HCT116 (cell line): ENCODE results near the gene GDAP1L1. TPM values are rescaled to one million over a fixed set of nuclear protein-coding genes. Genes with fewer than 3 reads are reported as not detected.

Experiments used
- ATAC-seq: fragments of 200-7000 bp; cut with Tn5 transposase; 2 replicates; pipeline ENCODE4 v1.9.1; 2020; ENCODE audit warnings: mild to moderate bottlenecking, moderate library complexity
- BruUV-seq: library from RNA; stranded (reverse); fragments of 400-500 nt; replicated peaks from 2 replicates; lab custom pipeline; 2021; lab: Mats Ljungman, UMichigan
- CTCF ChIA-PET: fragments of 300-600 bp; sonication (Branson Sonifier 250); formaldehyde crosslinking; loops from one replicate; lab custom pipeline; 2021; ENCODE audit warnings: antibody characterized with exemption; lab: Charles Lee
- POLR2A ChIA-PET: fragments of 300-600, 350-600 bp; sonication (Branson Sonifier 250); formaldehyde crosslinking; loops from one replicate; lab custom pipeline; 2021; ENCODE audit warnings: antibody characterized with exemption; lab: Charles Lee
- RAD21 ChIA-PET, 2 experiments: fragments of 300-600 bp; sonication (Branson Sonifier 250); formaldehyde crosslinking; loops; one replicate each; lab custom pipeline; 2023; ENCODE audit warnings: low total read pairs in 2 of 2; ENCODE audit not compliant: uncharacterized antibody in 2 of 2, unreplicated experiment in 2 of 2, low non-redundant PET in 1 of 2; lab: Charles Lee
- DNase-seq: peaks from one replicate; pipeline ENCODE4 v3.0.0-alpha.2; 2010; ENCODE audit warnings: low read depth, low spot score
- H2AFZ ChIP-seq: fragments of 200-600 bp; shearing (Covaris generic), sonication (generic); 2 replicates; pipeline ENCODE4 v1.6.1; 2017; ENCODE audit warnings: low read depth, mixed run types, mixed read lengths, antibody characterized with exemption, low read length; ENCODE audit not compliant: poor library complexity, severe bottlenecking
- H3K27ac ChIP-seq: 2 replicates; pipeline ENCODE4 v1.5.1; 2012; ENCODE audit warnings: low read depth, low read length
- H3K27me3 ChIP-seq: fragments of 200-600 bp; sonication (generic); 2 replicates; pipeline ENCODE4 v1.6.1; 2016; ENCODE audit warnings: mixed run types, low read length, mixed read lengths; ENCODE audit not compliant: insufficient read depth
- H3K36me3 ChIP-seq, 2 experiments: fragments of 200-500 bp in 1 of 2; fragments of 200-600 bp in 1 of 2; sonication (Bioruptor generic) in 1 of 2; sonication (generic) in 1 of 2; 2 replicates each; pipeline versions ENCODE4 v1.5.1 to v1.6.1; 2014 to 2016; ENCODE audit warnings: low read length in 2 of 2, inconsistent platforms in 1 of 2, mixed read lengths in 1 of 2, mixed run types in 1 of 2; ENCODE audit not compliant: insufficient read depth in 2 of 2, control insufficient read depth in 1 of 2
- H3K4me1 ChIP-seq, 2 experiments: fragments of 200-600 bp in 1 of 2; sonication (generic) in 1 of 2; 2 replicates each; pipeline versions ENCODE4 v1.5.1 to v1.6.1; 2012 to 2017; ENCODE audit warnings: low read length in 2 of 2, inconsistent platforms in 1 of 2, mild to moderate bottlenecking in 1 of 2, mixed read lengths in 1 of 2, mixed run types in 1 of 2, moderate library complexity in 1 of 2; ENCODE audit not compliant: insufficient read depth in 2 of 2, control insufficient read depth in 1 of 2
- H3K4me2 ChIP-seq: fragments of 200-600 bp; sonication (generic); 2 replicates; pipeline ENCODE4 v1.6.1; 2017; ENCODE audit warnings: mixed run types, low read length, mixed read lengths
- H3K4me3 ChIP-seq, 2 experiments: fragments of 200-600 bp in 1 of 2; sonication (generic) in 1 of 2; replicated peaks in 1 of 2; 2 replicates each; pipeline ENCODE4 v1.5.1; 2011 to 2016; ENCODE audit warnings: low read length in 2 of 2, control low read depth in 1 of 2, low read depth in 1 of 2, mild to moderate bottlenecking in 1 of 2, mixed read lengths in 1 of 2, mixed run types in 1 of 2
- H3K79me2 ChIP-seq: fragments of 200-600 bp; sonication (generic); 2 replicates; pipeline ENCODE4 v1.6.1; 2017; ENCODE audit warnings: mild to moderate bottlenecking, mixed run types, low read length, moderate library complexity, mixed read lengths; ENCODE audit not compliant: insufficient read depth
- H3K9ac ChIP-seq: fragments of 200-600 bp; sonication (generic); 2 replicates; pipeline ENCODE4 v1.6.1; 2016; ENCODE audit warnings: low read length, mixed read lengths
- H3K9me2 ChIP-seq: fragments of 200-600 bp; sonication (generic), shearing (Covaris generic); 2 replicates; pipeline ENCODE4 v1.6.1; 2017; ENCODE audit warnings: mixed run types, mild to moderate bottlenecking, moderate library complexity; ENCODE audit not compliant: insufficient read depth
- H3K9me3 ChIP-seq, 2 experiments: fragments of 200-500 bp in 1 of 2; fragments of 200-600 bp in 1 of 2; sonication (Bioruptor generic) in 1 of 2; sonication (generic) in 1 of 2; 2 replicates each; pipeline ENCODE4 v1.6.1; 2014 to 2017; ENCODE audit warnings: low read length in 2 of 2, mixed read lengths in 2 of 2, inconsistent platforms in 1 of 2, low read depth in 1 of 2, mild to moderate bottlenecking in 1 of 2, mixed run types in 1 of 2, moderate library complexity in 1 of 2; ENCODE audit not compliant: control insufficient read depth in 1 of 2, insufficient read depth in 1 of 2
- H4K20me1 ChIP-seq: fragments of 200-600 bp; sonication (generic), shearing (Covaris generic); 2 replicates; pipeline ENCODE4 v1.6.1; 2017; ENCODE audit warnings: mixed run types, mild to moderate bottlenecking, moderate library complexity; ENCODE audit not compliant: insufficient read depth
- CBX3 ChIP-seq: IDR thresholded peaks from 2 replicates; pipeline ENCODE4 v1.6.1; 2012; ENCODE audit warnings: low read depth
- CEBPB ChIP-seq: IDR thresholded peaks from 2 replicates; pipeline ENCODE4 v1.6.1; 2012; ENCODE audit warnings: low read depth
- EGR1 ChIP-seq: IDR thresholded peaks from 2 replicates; pipeline ENCODE4 v1.6.1; 2012; ENCODE audit warnings: low read depth
- ELF1 ChIP-seq: IDR thresholded peaks from 2 replicates; pipeline ENCODE4 v1.6.1; 2012; ENCODE audit warnings: low read depth, borderline replicate concordance
- EZH2 ChIP-seq: fragments of 200-600 bp; sonication (generic); IDR thresholded peaks from 2 replicates; pipeline ENCODE4 v1.6.1; 2017; ENCODE audit warnings: antibody characterized with exemption, mixed run types
- FOSL1 ChIP-seq: IDR thresholded peaks from 2 replicates; pipeline ENCODE4 v1.6.1; 2012; ENCODE audit warnings: low read depth
- POLR2A ChIP-seq: IDR thresholded peaks from 2 replicates; pipeline ENCODE4 v1.7.0; 2011; ENCODE audit warnings: borderline replicate concordance; ENCODE audit not compliant: insufficient read depth, insufficient read length; ENCODE audit errors: extremely low read depth
- POLR2AphosphoS5 ChIP-seq: IDR thresholded peaks from 2 replicates; pipeline ENCODE4 v1.6.1; 2011; ENCODE audit warnings: mild to moderate bottlenecking, low read depth, low read length, moderate library complexity
- RAD21 ChIP-seq: IDR thresholded peaks from 2 replicates; pipeline ENCODE4 v1.6.1; 2012; ENCODE audit warnings: low read depth, mild to moderate bottlenecking
- SIN3A ChIP-seq: IDR thresholded peaks from 2 replicates; pipeline ENCODE4 v1.6.1; 2012; ENCODE audit warnings: low read depth
- SP1 ChIP-seq: IDR thresholded peaks from 2 replicates; pipeline ENCODE4 v1.6.1; 2012; ENCODE audit warnings: low read depth
- SRF ChIP-seq: IDR thresholded peaks from 2 replicates; pipeline ENCODE4 v1.6.1; 2012; ENCODE audit warnings: low read depth
- TCF7L2 ChIP-seq: IDR thresholded peaks from 2 replicates; pipeline ENCODE4 v1.7.0; 2011; ENCODE audit warnings: borderline replicate concordance, inconsistent platforms; ENCODE audit not compliant: insufficient read depth, insufficient read length; ENCODE audit errors: extremely low read depth
- YY1 ChIP-seq: IDR thresholded peaks from 2 replicates; pipeline ENCODE4 v1.6.1; 2011; ENCODE audit warnings: low read length, low read depth, moderate library complexity, mild to moderate bottlenecking; ENCODE audit not compliant: insufficient replicate concordance; ENCODE audit errors: extremely low read depth
- ZFX ChIP-seq: fragments of 450-650 bp; IDR thresholded peaks from 2 replicates; pipeline ENCODE4 v1.6.1; 2017
- ZNF274 ChIP-seq: fragments of 200-500 bp; sonication (Bioruptor generic); IDR thresholded peaks from 2 replicates; pipeline ENCODE4 v1.6.1; 2014; ENCODE audit warnings: mild to moderate bottlenecking, low read depth, low read length, inconsistent platforms
- intact Hi-C: fragments of 100-400 bp; cut with micrococcal nuclease; formaldehyde crosslinking; loops from 2 replicates; pipeline ENCODE4 v1.10.0; 2022
- total RNA-seq: library from RNA; stranded (reverse); gene quantifications from one replicate; pipeline ENCODE4 v1.2.1, GENCODE V29; 2021; ENCODE audit not compliant: unreplicated experiment
- TF ChIP-seq, protein P1 (sequence below), 3 experiments: fragments of 200-600 bp in 1 of 3; sonication (generic) in 1 of 3; IDR thresholded peaks in 2 of 3; conservative IDR thresholded peaks in 1 of 3; 2 replicates each; pipeline ENCODE4 v1.5.1; 2012 to 2017; ENCODE audit warnings: low read depth in 2 of 3, low read length in 2 of 3, antibody characterized with exemption in 1 of 3, borderline replicate concordance in 1 of 3, control low read depth in 1 of 3, mild to moderate bottlenecking in 1 of 3, mixed read lengths in 1 of 3, mixed run types in 1 of 3, moderate library complexity in 1 of 3; ENCODE audit not compliant: insufficient read depth in 1 of 3
- TF ChIP-seq, protein P2 (sequence below): IDR thresholded peaks from 2 replicates; pipeline ENCODE4 v1.6.1; 2012
- TF ChIP-seq, protein P3 (sequence below): IDR thresholded peaks from 2 replicates; pipeline ENCODE4 v1.6.1; 2011; ENCODE audit warnings: mild to moderate bottlenecking, low read length, moderate library complexity; ENCODE audit not compliant: insufficient replicate concordance; ENCODE audit errors: extremely low read depth
- TF ChIP-seq, protein P4 (sequence below): IDR thresholded peaks from 2 replicates; pipeline ENCODE4 v1.6.1; 2012

The GDAP1L1 gene
- total RNA-seq, 1 experiment from 2014 or later = not detected

DNA sequence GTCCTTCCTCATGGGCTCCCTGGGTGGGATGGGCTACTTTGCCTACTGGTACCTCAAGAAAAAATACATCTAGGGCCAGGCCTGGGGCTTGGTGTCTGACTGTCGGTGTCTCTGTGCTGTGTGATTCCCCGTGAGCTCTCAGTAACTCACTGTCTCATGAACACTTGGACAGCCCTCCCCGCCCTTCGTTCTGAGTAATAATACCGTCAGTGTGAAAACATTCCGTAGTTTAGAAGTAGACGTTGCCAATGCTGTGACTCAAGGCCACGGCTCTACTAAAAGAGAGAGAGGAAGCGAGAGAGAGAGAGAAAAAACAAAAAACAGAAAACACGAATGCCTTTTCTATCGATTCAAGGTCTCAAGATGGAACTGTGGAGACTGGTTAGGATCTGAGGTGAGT lies 32.1 kb downstream of the GDAP1L1 start:
- no peaks in the 10 kb centered on the region for H3K79me2 ChIP-seq
- intact Hi-C loops = no loop called here
- DNase-seq (no peak), ATAC-seq (no peak)
- ChIA-PET RAD21 (no interaction called here), CTCF (no interaction called here), POLR2A (no interaction called here)
- peaks cover 0 to 20% of the 10 kb centered on the region in 2 experiments; a peak in 1 of 4 replicates for H3K4me1 ChIP-seq
- H3K9me3 ChIP-seq = no peaks in the 10 kb centered on the region
- H4K20me1 ChIP-seq = no peaks in the 10 kb centered on the region
- H3K4me3 ChIP-seq = no peak overlapping the region
- no peak overlapping the region for H3K9ac ChIP-seq
- H3K27ac ChIP-seq = no peak overlapping the region
- no TSS peak for BruUV-seq
- H3K36me3 ChIP-seq = no peaks in the 10 kb centered on the region
- H3K9me2 ChIP-seq = no peaks in the 10 kb centered on the region
- H2AFZ ChIP-seq = no peak overlapping the region
- 0 out of 2 replicates have a peak overlapping the region, but pooled peaks have one; percentile 6 for H3K4me2 ChIP-seq
- H3K27me3 ChIP-seq = no peaks in the 10 kb centered on the region; the same call in 1 of the 2 replicates
- TF ChIP-seq CBX3 (no peak), SIN3A (no peak), ZFX (no peak), ELF1 (no peak), EZH2 (no peak), EGR1 (no peak), SP1 (no peak), RAD21 (no peak), SRF (no peak), CEBPB (no peak), FOSL1 (no peak), POLR2AphosphoS5 (no peak), ZNF274 (no peak), TCF7L2 (no peak), POLR2A (no peak), YY1 (no peak)
- TF ChIP-seq, protein P1, sequence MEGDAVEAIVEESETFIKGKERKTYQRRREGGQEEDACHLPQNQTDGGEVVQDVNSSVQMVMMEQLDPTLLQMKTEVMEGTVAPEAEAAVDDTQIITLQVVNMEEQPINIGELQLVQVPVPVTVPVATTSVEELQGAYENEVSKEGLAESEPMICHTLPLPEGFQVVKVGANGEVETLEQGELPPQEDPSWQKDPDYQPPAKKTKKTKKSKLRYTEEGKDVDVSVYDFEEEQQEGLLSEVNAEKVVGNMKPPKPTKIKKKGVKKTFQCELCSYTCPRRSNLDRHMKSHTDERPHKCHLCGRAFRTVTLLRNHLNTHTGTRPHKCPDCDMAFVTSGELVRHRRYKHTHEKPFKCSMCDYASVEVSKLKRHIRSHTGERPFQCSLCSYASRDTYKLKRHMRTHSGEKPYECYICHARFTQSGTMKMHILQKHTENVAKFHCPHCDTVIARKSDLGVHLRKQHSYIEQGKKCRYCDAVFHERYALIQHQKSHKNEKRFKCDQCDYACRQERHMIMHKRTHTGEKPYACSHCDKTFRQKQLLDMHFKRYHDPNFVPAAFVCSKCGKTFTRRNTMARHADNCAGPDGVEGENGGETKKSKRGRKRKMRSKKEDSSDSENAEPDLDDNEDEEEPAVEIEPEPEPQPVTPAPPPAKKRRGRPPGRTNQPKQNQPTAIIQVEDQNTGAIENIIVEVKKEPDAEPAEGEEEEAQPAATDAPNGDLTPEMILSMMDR (IDR thresholded peaks at IDR 0.05 in 2 of 3, conservative IDR thresholded peaks at IDR 0.05 in 1 of 3; ENCODE audit: borderline replicate concordance in 1 of 3, insufficient read depth in 1 of 3, low read depth in 2 of 3, low read length in 2 of 3) = no peak
- TF ChIP-seq, protein P2, sequence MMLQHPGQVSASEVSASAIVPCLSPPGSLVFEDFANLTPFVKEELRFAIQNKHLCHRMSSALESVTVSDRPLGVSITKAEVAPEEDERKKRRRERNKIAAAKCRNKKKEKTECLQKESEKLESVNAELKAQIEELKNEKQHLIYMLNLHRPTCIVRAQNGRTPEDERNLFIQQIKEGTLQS = no peak
- TF ChIP-seq, protein P3, sequence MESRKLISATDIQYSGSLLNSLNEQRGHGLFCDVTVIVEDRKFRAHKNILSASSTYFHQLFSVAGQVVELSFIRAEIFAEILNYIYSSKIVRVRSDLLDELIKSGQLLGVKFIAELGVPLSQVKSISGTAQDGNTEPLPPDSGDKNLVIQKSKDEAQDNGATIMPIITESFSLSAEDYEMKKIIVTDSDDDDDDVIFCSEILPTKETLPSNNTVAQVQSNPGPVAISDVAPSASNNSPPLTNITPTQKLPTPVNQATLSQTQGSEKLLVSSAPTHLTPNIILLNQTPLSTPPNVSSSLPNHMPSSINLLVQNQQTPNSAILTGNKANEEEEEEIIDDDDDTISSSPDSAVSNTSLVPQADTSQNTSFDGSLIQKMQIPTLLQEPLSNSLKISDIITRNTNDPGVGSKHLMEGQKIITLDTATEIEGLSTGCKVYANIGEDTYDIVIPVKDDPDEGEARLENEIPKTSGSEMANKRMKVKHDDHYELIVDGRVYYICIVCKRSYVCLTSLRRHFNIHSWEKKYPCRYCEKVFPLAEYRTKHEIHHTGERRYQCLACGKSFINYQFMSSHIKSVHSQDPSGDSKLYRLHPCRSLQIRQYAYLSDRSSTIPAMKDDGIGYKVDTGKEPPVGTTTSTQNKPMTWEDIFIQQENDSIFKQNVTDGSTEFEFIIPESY = no peak
- TF ChIP-seq, protein P4, sequence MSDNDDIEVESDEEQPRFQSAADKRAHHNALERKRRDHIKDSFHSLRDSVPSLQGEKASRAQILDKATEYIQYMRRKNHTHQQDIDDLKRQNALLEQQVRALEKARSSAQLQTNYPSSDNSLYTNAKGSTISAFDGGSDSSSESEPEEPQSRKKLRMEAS = no peak
